ENCODE data around the gene CDH23. TPM values are rescaled to one million over a fixed set of nuclear protein-coding genes. Genes with fewer than 3 reads are reported as not detected.

The CDH23 gene
- total RNA-seq, 1 experiment from 2014 or later: 0.40 TPM

GRCh38 chr10:71638822-71639719 lies 242.4 kb downstream of the CDH23 start:
- DNase-seq (ENCODE audit: low read depth): no peak

DNA sequence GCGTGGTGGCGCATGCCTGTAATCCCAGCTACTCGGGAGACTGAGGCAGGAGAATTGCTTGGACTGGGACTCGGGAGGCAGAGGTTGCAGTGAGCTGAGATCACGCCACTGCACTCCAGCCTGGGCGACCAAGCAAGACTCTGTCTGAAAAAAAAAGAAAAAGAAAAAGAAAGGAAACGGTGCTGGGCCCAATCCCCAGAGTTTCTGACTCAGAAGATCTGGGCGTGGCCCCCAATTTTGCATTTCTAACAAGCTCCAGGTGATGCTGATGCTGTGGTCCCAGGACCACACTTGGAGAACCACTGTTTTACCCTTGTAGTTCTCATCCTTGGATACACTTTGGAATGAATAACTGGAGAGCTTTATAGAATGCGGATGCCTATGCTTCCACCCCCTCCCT lies 243.9 kb downstream of the CDH23 start:
- no peak for DNase-seq (ENCODE audit: low read depth)

GRCh38 chr10:71641449-71641848 lies 244.7 kb downstream of the CDH23 start:
- DNase-seq (ENCODE audit: low read depth): no peak

- no peak for DNase-seq (ENCODE audit: low read depth)
Measured at GRCh38 chr10:71641986-71642385, 245.3 kb downstream of the CDH23 start.

DNA sequence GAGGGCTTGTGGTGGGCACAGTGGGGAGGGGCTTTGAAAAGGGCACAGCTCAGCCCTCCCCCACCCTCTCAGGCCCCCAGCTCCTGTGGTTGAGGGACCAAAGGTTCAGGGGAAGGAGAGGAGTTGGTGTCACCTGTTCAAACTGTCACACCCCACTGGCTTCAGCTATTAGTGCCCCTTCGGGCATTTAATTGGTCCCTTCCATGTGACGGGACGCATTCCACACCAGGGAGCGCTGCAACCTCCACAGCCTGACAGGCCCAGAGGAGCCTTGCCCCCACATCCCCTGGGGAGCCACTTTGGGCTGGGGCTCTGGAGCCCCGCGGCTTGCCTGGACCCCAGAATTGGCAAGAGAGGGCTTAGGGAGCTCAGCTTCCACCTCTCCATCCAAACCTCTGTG lies 247.2 kb downstream of the CDH23 start:
- DNase-seq (ENCODE audit: low read depth): no peak

DNA sequence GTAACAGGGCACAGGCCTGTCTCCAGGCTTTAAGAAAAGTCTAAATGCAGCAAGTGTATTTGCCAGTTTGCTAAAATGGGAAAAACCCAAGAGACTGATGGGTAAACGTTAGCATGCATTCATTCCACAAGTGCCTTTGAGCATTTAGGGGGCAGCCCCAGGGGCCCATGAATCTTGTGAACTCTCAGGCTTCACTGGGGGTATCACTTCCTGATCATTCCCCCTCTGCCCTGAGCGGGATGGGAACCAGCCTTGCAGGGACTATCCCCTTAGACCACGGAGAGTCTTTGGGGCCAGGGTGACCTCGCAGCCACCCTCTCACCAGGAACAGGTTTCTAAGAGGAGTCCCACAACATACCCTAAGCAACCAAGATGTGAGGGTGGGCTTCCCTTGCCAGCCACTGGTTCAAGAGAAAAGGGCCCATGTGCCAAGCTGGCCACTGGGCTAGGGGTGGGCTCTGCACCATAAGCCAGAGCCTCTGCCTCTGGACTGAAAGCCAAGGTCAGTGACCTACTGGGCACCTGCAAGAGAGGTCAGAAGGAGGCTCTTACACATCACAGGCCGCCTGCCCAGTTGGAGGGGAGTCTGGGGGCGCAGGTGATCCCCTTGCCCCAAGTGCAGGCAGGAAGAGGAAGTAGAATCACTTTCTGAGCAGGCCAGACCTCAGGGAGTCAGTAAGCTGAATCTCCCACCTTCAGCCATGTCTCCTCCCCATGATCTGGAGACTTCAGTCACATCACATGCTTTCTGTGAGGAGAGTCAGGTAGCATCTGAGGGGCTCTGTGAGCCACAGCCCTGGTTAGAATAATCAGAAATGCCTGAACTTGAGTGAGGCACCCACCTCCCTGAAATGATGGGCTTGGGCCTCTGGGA lies 247.8 kb downstream of the CDH23 start:
- DNase-seq (ENCODE audit: low read depth): no peak

- no peak for DNase-seq (ENCODE audit: low read depth)
Measured at GRCh38 chr10:71645185-71645584, 248.5 kb downstream of the CDH23 start.

DNA sequence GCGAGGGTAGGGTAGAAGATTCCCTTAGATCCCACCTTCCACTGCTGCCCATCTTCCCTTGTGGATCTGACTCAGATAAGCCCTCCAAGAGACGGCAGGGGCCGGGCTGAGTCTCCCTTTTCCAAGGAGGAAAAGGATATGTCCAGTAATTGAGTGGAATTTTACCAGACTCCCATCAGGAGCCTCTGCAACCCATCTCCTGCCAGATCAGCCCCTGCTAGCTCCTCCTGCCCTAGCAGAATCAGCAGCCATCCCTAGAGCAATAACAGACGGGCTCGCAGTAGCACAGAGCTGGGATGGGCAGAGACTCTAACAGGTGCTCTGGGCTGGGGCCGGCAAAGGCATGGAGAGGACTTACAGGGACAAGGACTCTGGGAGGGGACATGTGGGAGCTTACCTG lies 249.3 kb downstream of the CDH23 start:
- DNase-seq (ENCODE audit: low read depth): no peak

DNA sequence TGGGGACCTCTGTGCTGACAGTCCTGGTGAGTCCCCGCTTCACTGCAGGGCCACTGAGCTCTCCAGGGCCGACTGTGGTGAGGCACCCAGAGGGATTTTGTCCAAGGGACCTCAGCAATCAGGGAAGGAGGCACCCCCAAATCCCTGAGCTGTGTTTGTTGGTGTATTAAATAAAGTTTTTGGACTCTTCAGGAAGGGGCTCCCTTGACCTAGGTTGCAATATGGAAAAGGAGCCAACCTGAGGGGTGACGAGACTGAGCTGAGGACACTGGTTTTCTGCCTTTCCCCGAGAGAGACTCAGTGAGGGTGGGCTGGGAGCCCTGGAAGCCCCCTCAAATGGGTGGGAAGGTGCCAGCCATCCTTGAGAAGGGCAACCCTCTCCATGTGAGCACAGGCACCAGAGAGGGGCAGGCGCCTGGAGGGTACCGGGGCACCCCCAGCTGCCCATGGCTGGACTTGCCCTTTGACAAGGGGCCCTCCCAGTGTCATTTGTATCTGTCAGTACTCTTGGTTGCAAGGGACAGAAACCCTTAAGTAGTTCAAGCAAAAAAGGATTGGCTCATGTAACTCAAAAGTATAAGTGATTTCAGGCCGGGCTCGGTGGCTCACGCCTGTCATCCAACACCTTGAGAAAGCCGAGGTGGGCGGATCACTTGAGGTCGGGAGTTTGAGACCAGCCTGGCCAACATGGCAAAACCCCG lies 250.0 kb downstream of the CDH23 start:
- no peak for DNase-seq (ENCODE audit: low read depth)

- DNase-seq (ENCODE audit: low read depth): no peak
Measured at GRCh38 chr10:71647526-71648253, 251.0 kb downstream of the CDH23 start.

GRCh38 chr10:71648254-71648932 lies 251.7 kb downstream of the CDH23 start:
- DNase-seq (ENCODE audit: low read depth): no peak

- DNase-seq (ENCODE audit: low read depth): no peak
Measured at GRCh38 chr10:71648933-71649320, 252.2 kb downstream of the CDH23 start.

GRCh38 chr10:71649631-71650030 lies 252.9 kb downstream of the CDH23 start:
- no peak for DNase-seq (ENCODE audit: low read depth)

- no peak for DNase-seq (ENCODE audit: low read depth)
Measured at GRCh38 chr10:71650397-71650796, 253.7 kb downstream of the CDH23 start.

DNA sequence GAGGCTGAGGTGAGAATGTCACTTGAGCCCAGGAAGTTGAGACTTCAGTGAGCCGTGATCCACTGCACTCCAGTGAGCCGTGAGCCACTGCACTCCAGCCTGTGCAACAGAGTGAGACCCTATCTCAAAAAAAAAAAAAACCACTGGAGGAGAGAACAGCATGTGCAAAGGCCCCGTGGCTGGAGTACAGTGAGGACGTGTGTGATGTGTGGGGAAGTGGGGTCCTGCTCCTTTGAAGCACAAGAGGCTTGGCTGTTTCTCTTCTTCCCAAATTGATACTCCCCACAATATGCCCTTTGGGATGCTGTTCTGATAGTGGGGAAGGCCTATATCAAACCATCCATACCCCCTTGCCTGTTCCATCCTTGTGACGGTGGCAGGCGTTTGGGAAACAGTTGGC lies 254.7 kb downstream of the CDH23 start:
- no peak for DNase-seq (ENCODE audit: low read depth)

GRCh38 chr10:71651928-71652327 lies 255.2 kb downstream of the CDH23 start:
- no peak for DNase-seq (ENCODE audit: low read depth)

DNA sequence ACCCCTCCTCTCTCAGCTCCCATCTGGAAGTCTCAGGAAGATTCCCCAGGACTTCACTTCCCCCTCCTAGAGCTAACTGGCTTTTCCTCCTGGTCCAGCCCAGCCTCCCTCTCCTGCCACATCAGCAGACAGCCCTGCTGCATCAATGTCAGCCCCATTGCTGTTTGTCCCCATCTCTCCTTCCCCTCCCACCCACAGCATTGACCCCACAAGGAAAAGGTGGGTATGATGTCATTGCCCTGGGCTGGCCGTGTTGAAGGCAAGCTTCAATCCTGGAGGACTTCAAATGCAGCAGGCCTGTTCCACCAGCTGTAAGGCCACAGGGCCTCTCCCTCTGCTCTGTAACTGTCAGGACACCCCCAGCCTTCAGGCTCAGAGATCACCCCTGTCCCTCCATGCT lies 256.3 kb downstream of the CDH23 start:
- no peak for DNase-seq (ENCODE audit: low read depth)

DNA sequence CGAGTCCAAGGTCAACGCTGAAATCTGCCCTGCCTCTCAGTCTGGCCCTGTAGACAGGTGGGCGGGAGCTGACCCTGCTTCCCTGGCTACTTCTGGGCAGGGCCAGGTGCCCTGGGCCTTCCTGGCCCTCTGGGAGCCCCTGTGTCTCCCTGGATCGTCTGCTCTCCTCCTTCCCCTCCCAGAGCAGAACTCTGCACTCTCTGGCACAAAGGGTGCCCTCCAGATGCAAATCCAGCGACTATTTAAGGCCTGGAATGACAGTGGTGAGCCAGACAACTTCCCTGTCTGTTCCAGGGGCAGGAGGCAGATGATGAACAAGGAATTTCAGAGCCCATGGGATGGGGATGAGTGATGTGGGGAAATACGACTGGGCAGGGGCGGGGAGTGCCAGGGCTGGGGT lies 259.5 kb downstream of the CDH23 start:
- DNase-seq (ENCODE audit: low read depth): no peak

GRCh38 chr10:71657604-71658466 lies 261.1 kb downstream of the CDH23 start:
- no peak for DNase-seq (ENCODE audit: low read depth)

DNA sequence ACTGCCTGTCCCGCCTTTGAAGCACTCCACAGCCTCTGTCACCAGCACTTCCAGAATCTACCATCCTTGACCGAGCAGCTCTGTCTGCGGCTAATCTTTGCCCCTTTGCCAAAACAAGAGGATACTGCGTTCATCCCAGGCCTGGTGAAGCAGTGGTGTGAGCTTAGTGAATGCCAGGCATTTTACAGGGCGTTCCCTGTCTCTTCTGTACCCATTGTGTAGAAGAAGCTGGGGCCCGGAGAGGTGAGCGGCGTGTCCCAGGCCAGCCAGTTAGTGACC lies 261.7 kb downstream of the CDH23 start:
- DNase-seq (ENCODE audit: low read depth): no peak
